Trophoblast cell (in vitro differentiated cells and primary cell): Measurements from ENCODE around the gene MS4A7. TPM values are rescaled to one million over a fixed set of nuclear protein-coding genes. Genes with fewer than 3 reads are reported as not detected.

Source experiments
- DNase-seq, 2 donors: peaks; one replicate each; pipeline ENCODE4 v3.0.0-alpha.2; 2016
- H2AFZ ChIP-seq: 2 replicates; pipeline ENCODE4 v1.6.1; 2013; ENCODE audit warnings: low read length, moderate library complexity, mild to moderate bottlenecking; ENCODE audit not compliant: insufficient read depth, poor library complexity
- H2AK5ac ChIP-seq: 2 replicates; pipeline ENCODE4 v1.6.1; 2013; ENCODE audit warnings: mild to moderate bottlenecking, low read length
- H2BK120ac ChIP-seq: 2 replicates; pipeline ENCODE4 v1.6.1; 2013; ENCODE audit warnings: low read length, mild to moderate bottlenecking, moderate library complexity; ENCODE audit not compliant: insufficient read depth, poor library complexity
- H2BK12ac ChIP-seq: 2 replicates; pipeline ENCODE4 v1.6.1; 2013; ENCODE audit warnings: mild to moderate bottlenecking, low read length, moderate library complexity
- H2BK5ac ChIP-seq: 2 replicates; pipeline ENCODE4 v1.6.1; 2013; ENCODE audit warnings: low read length, low read depth, moderate library complexity, mild to moderate bottlenecking; ENCODE audit not compliant: poor library complexity
- H3K14ac ChIP-seq: 2 replicates; pipeline ENCODE4 v1.6.1; 2013; ENCODE audit warnings: mild to moderate bottlenecking, low read length
- H3K18ac ChIP-seq: 2 replicates; pipeline ENCODE4 v1.6.1; 2013; ENCODE audit warnings: mild to moderate bottlenecking, low read length
- H3K23ac ChIP-seq: 2 replicates; pipeline ENCODE4 v1.6.1; 2013; ENCODE audit warnings: low read length
- H3K27ac ChIP-seq: 2 replicates; pipeline ENCODE4 v1.5.1; 2013; ENCODE audit warnings: low read depth, mild to moderate bottlenecking, inconsistent platforms, low read length, moderate library complexity
- H3K27me3 ChIP-seq: 2 replicates; pipeline ENCODE4 v1.6.1; 2013; ENCODE audit warnings: inconsistent platforms, mild to moderate bottlenecking, low read length, moderate library complexity; ENCODE audit not compliant: insufficient read depth
- H3K36me3 ChIP-seq, 2 experiments: 1 replicate in 1 of 2; 2 replicates in 1 of 2; pipeline ENCODE4 v1.6.1; 2013; ENCODE audit warnings: low read length in 2 of 2, mild to moderate bottlenecking in 2 of 2, moderate library complexity in 1 of 2; ENCODE audit not compliant: insufficient read depth in 2 of 2, control insufficient read depth in 1 of 2
- H3K4ac ChIP-seq: 2 replicates; pipeline ENCODE4 v1.6.1; 2013; ENCODE audit warnings: low read depth, mild to moderate bottlenecking, low read length, moderate library complexity
- H3K4me1 ChIP-seq, 2 experiments: 1 replicate in 1 of 2; 2 replicates in 1 of 2; pipeline ENCODE4 v1.6.1; 2013; ENCODE audit warnings: low read length in 2 of 2, mild to moderate bottlenecking in 2 of 2, moderate library complexity in 1 of 2; ENCODE audit not compliant: insufficient read depth in 2 of 2, control insufficient read depth in 1 of 2
- H3K4me2 ChIP-seq: 2 replicates; pipeline ENCODE4 v1.6.1; 2013; ENCODE audit warnings: inconsistent platforms, mild to moderate bottlenecking, low read length, moderate library complexity
- H3K4me3 ChIP-seq: 2 replicates; pipeline ENCODE4 v1.5.1; 2013; ENCODE audit warnings: mild to moderate bottlenecking, low read depth, low read length, inconsistent platforms
- H3K79me1 ChIP-seq: one replicate; pipeline ENCODE4 v1.6.1; 2013; ENCODE audit warnings: low read length
- H3K79me2 ChIP-seq: 2 replicates; pipeline ENCODE4 v1.6.1; 2013; ENCODE audit warnings: low read length, mild to moderate bottlenecking; ENCODE audit not compliant: control insufficient read depth, insufficient read depth, poor library complexity
- H3K9ac ChIP-seq: 2 replicates; pipeline ENCODE4 v1.6.1; 2013; ENCODE audit warnings: mild to moderate bottlenecking, low read length
- H3K9me3 ChIP-seq: 2 replicates; pipeline ENCODE4 v1.6.1; 2013; ENCODE audit warnings: low read depth, mild to moderate bottlenecking, control low read depth, inconsistent platforms, low read length; ENCODE audit not compliant: insufficient read depth
- H4K12ac ChIP-seq: 2 replicates; pipeline ENCODE4 v1.6.1; 2013; ENCODE audit warnings: low read depth, mild to moderate bottlenecking, low read length, moderate library complexity
- H4K8ac ChIP-seq: 2 replicates; pipeline ENCODE4 v1.6.1; 2013; ENCODE audit warnings: low read depth, mild to moderate bottlenecking, low read length, moderate library complexity
- H4K91ac ChIP-seq: one replicate; pipeline ENCODE4 v1.6.1; 2013; ENCODE audit warnings: low read depth, mild to moderate bottlenecking, low read length, moderate library complexity
- WGBS: extraction: QIAGEN DNeasy Blood & Tissue Kit; methylation state at CpG from one replicate; pipeline ENCODE4 v1.1.7; 2013; ENCODE audit warnings: missing lambda C conversion rate; ENCODE audit not compliant: insufficient read length, insufficient coverage; ENCODE audit errors: extremely low coverage; 5-methylcytosine and 5-hydroxymethylcytosine counted together
- polyA plus RNA-seq: library from polyadenylated mRNA; stranded (reverse); fragments of 200-250 nt; gene quantifications from 2 replicates; pipeline ENCODE4 v1.2.3, GENCODE V29; 2013

The MS4A7 gene
- 0.25 and 0.26 TPM in 2 replicates for polyA plus RNA-seq

- H3K27me3 ChIP-seq, result no peaks in the 10 kb centered on the region
- peak within 1 kb of the TSS; percentile 8 for H4K8ac ChIP-seq
- H3K9me3 ChIP-seq, result peaks cover 2% of the 10 kb centered on the region
- no peak within 1 kb of the TSS for H4K12ac ChIP-seq
- peak within 1 kb of the TSS; percentile 48 for H2BK12ac ChIP-seq
- no peak within 1 kb of the TSS for H3K23ac ChIP-seq
- H2AFZ ChIP-seq, result no peak within 1 kb of the TSS
- peak within 1 kb of the TSS; percentile 7 for H2AK5ac ChIP-seq
- no peaks in the 10 kb centered on the region for H3K79me2 ChIP-seq
- peak within 1 kb of the TSS; percentile 70 for H3K27ac ChIP-seq
- H3K4me2 ChIP-seq, result no peak within 1 kb of the TSS
- H2BK120ac ChIP-seq, result peak within 1 kb of the TSS; percentile 39
- H3K18ac ChIP-seq, result no peak within 1 kb of the TSS
- H3K4me3 ChIP-seq, result no peak within 1 kb of the TSS
- H3K4ac ChIP-seq, result peak within 1 kb of the TSS; percentile 1
- H3K9ac ChIP-seq, result no peak within 1 kb of the TSS
- peak within 1 kb of the TSS; percentile 29 for H3K14ac ChIP-seq
- H4K91ac ChIP-seq, result peak within 1 kb of the TSS; percentile 71
- H2BK5ac ChIP-seq, result peak within 1 kb of the TSS; percentile 23
- H3K79me1 ChIP-seq, result peaks cover 15% of the 10 kb centered on the region
- H3K36me3 ChIP-seq, result no peaks in the 10 kb centered on the region
- no CpG with 5 or more reads among the region's 3 CpGs for WGBS
- peak in 1 of 2 donors; percentile 25 for DNase-seq
- H3K4me1 ChIP-seq, result peaks cover 4 to 5% of the 10 kb centered on the region in 2 experiments
Observed at GRCh38 chr11:60378354-60378753, at the start of gene MS4A7. Gene MS4A7 (plus strand): TSS chr11:60378532. CDS start chr11:60383142, 4,610 bp downstream.

DNA sequence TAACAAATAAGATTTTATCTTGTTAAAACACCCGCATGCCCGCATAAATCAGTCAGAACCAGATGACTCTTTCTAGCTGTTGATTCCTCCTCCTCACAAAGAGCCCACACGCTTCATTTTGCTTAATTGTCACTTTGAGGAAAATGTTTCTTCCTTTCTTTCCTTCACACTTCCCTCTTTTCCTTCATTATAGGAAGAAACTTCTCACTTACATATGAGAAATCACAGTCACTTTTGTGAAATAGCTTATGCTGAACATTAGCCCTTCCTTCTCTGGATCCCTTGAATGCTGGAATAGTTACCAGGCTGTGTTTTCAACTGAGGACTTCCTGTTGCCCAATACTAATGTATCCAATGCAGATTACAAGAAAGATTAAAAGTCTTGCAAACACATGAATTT is 45.5 kb upstream of the MS4A7 start:
- H4K12ac ChIP-seq, result no peak overlapping the region
- H3K36me3 ChIP-seq, result no peaks in the 10 kb centered on the region
- H3K14ac ChIP-seq, result no peak overlapping the region
- H2BK12ac ChIP-seq, result no peak overlapping the region
- H3K4me2 ChIP-seq, result no peak overlapping the region
- no peak overlapping the region for H3K23ac ChIP-seq
- no peak overlapping the region for H3K27ac ChIP-seq
- H2AFZ ChIP-seq, result no peak overlapping the region
- no peak overlapping the region for H3K9ac ChIP-seq
- peak; percentile 4 to 44 for DNase-seq
- H2BK5ac ChIP-seq, result no peak overlapping the region
- no peaks in the 10 kb centered on the region for H3K79me2 ChIP-seq
- H3K27me3 ChIP-seq, result no peaks in the 10 kb centered on the region
- no peak overlapping the region for H2BK120ac ChIP-seq
- no peak overlapping the region for H3K4me3 ChIP-seq
- H4K91ac ChIP-seq, result no peak overlapping the region
- no peak overlapping the region for H3K4ac ChIP-seq
- peaks cover 4% of the 10 kb centered on the region for H3K79me1 ChIP-seq
- H3K9me3 ChIP-seq, result no peaks in the 10 kb centered on the region
- no CpG with 5 or more reads among the region's 3 CpGs for WGBS
- H3K18ac ChIP-seq, result no peak overlapping the region
- no peaks in the 10 kb centered on the region for H3K4me1 ChIP-seq
- H4K8ac ChIP-seq, result no peak overlapping the region
- H2AK5ac ChIP-seq, result no peak overlapping the region

DNA sequence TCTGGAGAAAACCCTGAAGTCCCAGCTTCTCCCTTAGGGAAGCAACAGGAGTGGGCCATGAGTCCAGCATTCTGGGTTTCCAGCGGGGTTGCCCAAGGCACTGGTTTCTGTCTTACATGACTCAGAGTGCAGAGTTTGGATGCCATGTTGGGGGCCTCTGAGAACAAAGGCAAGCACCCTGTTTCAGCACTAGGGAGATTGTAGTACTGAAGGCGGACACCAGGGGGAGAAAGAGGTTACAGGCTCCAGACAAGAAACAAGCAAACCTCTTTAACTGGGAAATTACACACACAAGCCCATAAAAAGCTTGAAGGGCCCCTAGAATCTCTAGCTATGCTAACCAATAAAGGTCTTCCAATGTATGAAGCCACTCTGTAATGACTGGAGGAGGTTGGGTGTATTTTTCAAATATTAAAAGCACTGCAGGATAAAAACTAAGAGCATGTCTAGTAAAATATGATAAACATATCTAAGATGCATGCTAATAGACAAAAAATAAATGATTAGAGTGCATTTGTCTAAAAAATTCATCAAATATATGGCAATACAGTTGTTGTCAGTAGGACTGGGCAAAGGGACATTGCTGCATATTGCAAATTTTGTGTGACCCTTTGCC is 44.2 kb upstream of the MS4A7 start:
- no peak overlapping the region for H3K23ac ChIP-seq
- H3K18ac ChIP-seq, result no peak overlapping the region
- no peaks in the 10 kb centered on the region for H3K9me3 ChIP-seq
- no peaks in the 10 kb centered on the region for H3K27me3 ChIP-seq
- no peaks in the 10 kb centered on the region for H3K4me1 ChIP-seq
- H3K79me1 ChIP-seq, result peaks cover 4% of the 10 kb centered on the region
- no peak overlapping the region for H3K14ac ChIP-seq
- no peak overlapping the region for H2BK5ac ChIP-seq
- peak overlapping the region; percentile 22 for H4K8ac ChIP-seq
- peak overlapping the region; percentile 35 for H4K91ac ChIP-seq
- H3K9ac ChIP-seq, result no peak overlapping the region
- no peaks in the 10 kb centered on the region for H3K36me3 ChIP-seq
- peak; percentile 49 to 73 for DNase-seq
- H2AFZ ChIP-seq, result peak overlapping the region; percentile 3
- H3K79me2 ChIP-seq, result no peaks in the 10 kb centered on the region
- no peak overlapping the region for H3K4me2 ChIP-seq
- H3K27ac ChIP-seq, result no peak overlapping the region
- peak overlapping the region; percentile 47 for H2BK120ac ChIP-seq
- H4K12ac ChIP-seq, result no peak overlapping the region
- no peak overlapping the region for H2BK12ac ChIP-seq
- H2AK5ac ChIP-seq, result no peak overlapping the region
- H3K4me3 ChIP-seq, result no peak overlapping the region
- no peak overlapping the region for H3K4ac ChIP-seq
- no CpG with 5 or more reads among the region's 2 CpGs for WGBS

DNA sequence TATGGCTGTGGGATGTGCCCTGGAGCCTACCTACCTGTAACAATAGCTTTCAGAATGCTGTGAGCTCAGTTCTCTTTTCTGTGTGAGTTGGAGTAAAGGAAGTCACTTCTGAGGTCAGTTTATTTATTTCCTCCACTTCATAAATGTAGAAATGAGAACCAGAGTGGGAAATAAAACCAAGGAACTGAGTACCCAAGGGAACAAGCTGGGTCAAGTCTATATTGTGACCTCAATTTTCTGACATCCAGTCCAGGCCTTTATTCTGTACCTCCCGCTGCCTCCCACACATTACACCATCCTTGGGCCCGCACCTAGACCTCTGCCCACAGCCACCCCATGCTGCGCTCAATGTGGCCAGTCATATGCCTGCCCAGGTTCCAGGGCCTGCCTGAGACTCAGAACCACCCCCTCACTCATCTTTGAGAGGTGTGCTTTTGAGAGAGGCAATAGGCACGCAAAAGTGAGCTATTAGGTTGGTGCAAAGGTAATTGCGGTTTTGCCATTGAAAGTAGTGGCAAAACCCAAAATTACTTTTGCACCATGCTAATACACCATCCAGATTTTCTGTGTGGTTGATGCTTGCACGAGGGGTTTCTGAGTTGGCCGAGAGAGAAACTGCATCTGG is 41.5 kb upstream of the MS4A7 start:
- Histone ChIP-seq H3K36me3 (no peaks in the 10 kb centered on the region), H2AK5ac (no peak overlapping the region), H2AFZ (no peak overlapping the region), H3K4me3 (no peak overlapping the region), H3K27ac (no peak overlapping the region), H3K23ac (no peak overlapping the region), H3K79me2 (no peaks in the 10 kb centered on the region), H3K4me1 (no peaks in the 10 kb centered on the region), H3K9ac (no peak overlapping the region), H3K27me3 (no peaks in the 10 kb centered on the region), H4K8ac (no peak overlapping the region), H3K18ac (no peak overlapping the region), H3K79me1 (peaks cover 2% of the 10 kb centered on the region), H2BK120ac (no peak overlapping the region), H2BK12ac (no peak overlapping the region), H3K14ac (no peak overlapping the region), H3K9me3 (no peaks in the 10 kb centered on the region), H4K12ac (no peak overlapping the region), H2BK5ac (no peak overlapping the region), H4K91ac (no peak overlapping the region), H3K4me2 (no peak overlapping the region), H3K4ac (no peak overlapping the region)
- DNase-seq, result no peak
- WGBS, result no CpG with 5 or more reads among the region's 7 CpGs
